CD4-positive, alpha-beta T cell treated with Interleukin-6 at 100 ng/mL for 8 hours (primary cell): ENCODE measurements around the gene THAP9.

Experiments used
- DNase-seq: peaks from one replicate; pipeline ENCODE4 v3.0.0-alpha.2; 2020; ENCODE audit warnings: mixed read lengths, low spot score

THAP9 gene

GRCh38 chr4:82965763-82966162 lies 65.2 kb downstream of the THAP9 start:
- DNase-seq = no peak

DNA sequence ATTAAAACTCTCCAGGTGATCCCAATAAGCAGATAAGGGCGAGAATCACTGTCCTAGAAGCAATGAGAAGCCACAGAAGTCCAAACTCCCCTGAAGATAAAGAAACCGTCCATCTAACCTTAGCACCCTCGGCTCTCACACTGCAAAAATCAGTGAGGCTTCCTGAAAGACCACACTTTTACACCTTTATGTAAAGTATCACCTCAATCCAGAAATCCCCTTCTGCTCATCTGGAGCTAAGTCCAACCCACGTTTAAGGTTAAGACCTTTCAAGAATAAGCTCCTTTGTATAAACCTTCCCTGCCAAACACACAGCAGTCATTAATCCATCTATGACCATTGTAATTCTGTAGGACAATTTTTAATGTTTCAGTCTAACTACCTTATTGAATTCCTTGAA lies 68.4 kb downstream of the THAP9 start:
- no peak for DNase-seq

- DNase-seq = no peak
Measured at GRCh38 chr4:82969414-82969813, 68.9 kb downstream of the THAP9 start.
